HTERT RPE-1 (cell line): Measurements from ENCODE around the gene FAH.

Experiments used
- in situ Hi-C: fragments of 300-500 bp; cut with MboI; formaldehyde crosslinking; loops from 4 replicates; pipeline ENCODE4 v1.14.3; 2020; ENCODE audit warnings: low sequenced_read_pairs

The FAH gene

GRCh38 chr15:80171787-80172186, 19.0 kb downstream of the FAH start:
- in situ Hi-C loops = no loop called here

GRCh38 chr15:80172401-80172800, 19.6 kb downstream of the FAH start:
- in situ Hi-C loops = no loop called here

- in situ Hi-C loops = no loop called here
Observed at GRCh38 chr15:80173022-80173759, 20.4 kb downstream of the FAH start.

GRCh38 chr15:80174017-80174746, 21.4 kb downstream of the FAH start:
- in situ Hi-C loops = no loop called here

GRCh38 chr15:80175436-80175835, 22.6 kb downstream of the FAH start:
- in situ Hi-C loops = no loop called here

GRCh38 chr15:80176443-80176842, 23.6 kb downstream of the FAH start:
- in situ Hi-C loops = no loop called here

- in situ Hi-C loops = no loop called here
Observed at GRCh38 chr15:80177156-80177555, 24.4 kb downstream of the FAH start.

- in situ Hi-C loops = no loop called here
Observed at GRCh38 chr15:80179025-80179759, 26.4 kb downstream of the FAH start.

GRCh38 chr15:80179935-80180334, 27.1 kb downstream of the FAH start:
- in situ Hi-C loops = no loop called here

GRCh38 chr15:80180468-80180867, 27.7 kb downstream of the FAH start:
- in situ Hi-C loops = no loop called here

GRCh38 chr15:80180986-80181385, 28.2 kb downstream of the FAH start:
- in situ Hi-C loops = no loop called here

- in situ Hi-C loops = no loop called here
Observed at GRCh38 chr15:80182611-80183261, 29.9 kb downstream of the FAH start.

GRCh38 chr15:80183306-80183705, 30.5 kb downstream of the FAH start:
- in situ Hi-C loops = no loop called here

GRCh38 chr15:80183886-80184285, 31.1 kb downstream of the FAH start:
- in situ Hi-C loops = no loop called here

GRCh38 chr15:80184554-80184953, 31.8 kb downstream of the FAH start:
- in situ Hi-C loops = no loop called here

GRCh38 chr15:80185152-80185551, 32.4 kb downstream of the FAH start:
- in situ Hi-C loops = no loop called here

- in situ Hi-C loops = no loop called here
Observed at GRCh38 chr15:80186066-80186465, 33.3 kb downstream of the FAH start.

- in situ Hi-C loops = no loop called here
Observed at GRCh38 chr15:80186597-80186996, 33.8 kb downstream of the FAH start.

- in situ Hi-C loops = no loop called here
Observed at GRCh38 chr15:80188251-80188650, 35.5 kb downstream of the FAH start.

GRCh38 chr15:80191198-80191597, 38.4 kb downstream of the FAH start:
- in situ Hi-C loops = no loop called here

- in situ Hi-C loops = no loop called here
Observed at GRCh38 chr15:80191897-80192595, 39.2 kb downstream of the FAH start.
